SK-N-SH (cell line): ENCODE measurements around the gene PLB1. TPM values are rescaled to one million over a fixed set of nuclear protein-coding genes. Genes with fewer than 3 reads are reported as not detected.

Experiments used
- CTCF ChIA-PET: fragments of 300-600, 350-600 bp; formaldehyde crosslinking; extraction: SDS; loops from one replicate; lab custom pipeline; 2021; lab: Yijun Ruan, JAX
- POLR2A ChIA-PET: fragments of 350-600 bp; sonication (Branson Sonifier 250); formaldehyde crosslinking; extraction: SDS; loops from one replicate; lab custom pipeline; 2020; ENCODE audit warnings: antibody characterized with exemption, inconsistent platforms; lab: Yijun Ruan, JAX
- DNase-seq: peaks from one replicate; pipeline ENCODE4 v3.0.0; 2012
- H2AFZ ChIP-seq: fragments of 200-600 bp; sonication (generic); 2 replicates; pipeline ENCODE4 v1.8.1; 2016; ENCODE audit warnings: antibody characterized with exemption, mild to moderate bottlenecking, low read depth
- H3F3A ChIP-seq: fragments of 200-600 bp; sonication (generic); replicated peaks from 2 replicates; pipeline ENCODE3; 2016; ENCODE audit warnings: antibody characterized with exemption, mild to moderate bottlenecking; ENCODE audit not compliant: insufficient read depth
- H3K27ac ChIP-seq, 2 experiments: fragments of 200-500 bp in 1 of 2; fragments of 200-600 bp in 1 of 2; sonication (Bioruptor generic) in 1 of 2; sonication (generic), shearing (Covaris generic) in 1 of 2; 2 replicates each; pipeline versions ENCODE4 v1.5.1 to v1.6.1; 2014 to 2016; ENCODE audit warnings: low read depth in 2 of 2, inconsistent platforms in 1 of 2, low read length in 1 of 2, mild to moderate bottlenecking in 1 of 2, mixed read lengths in 1 of 2
- H3K27me3 ChIP-seq: fragments of 200-600 bp; sonication (generic), shearing (Covaris generic); 2 replicates; pipeline ENCODE4 v1.6.1; 2016; ENCODE audit warnings: mixed run types; ENCODE audit not compliant: insufficient read depth
- H3K36me3 ChIP-seq, 2 experiments: fragments of 200-500 bp in 1 of 2; fragments of 200-600 bp in 1 of 2; sonication (Bioruptor generic) in 1 of 2; sonication (generic) in 1 of 2; replicated peaks in 1 of 2; 2 replicates each; pipeline versions ENCODE3 to v1.5.1; 2014 to 2016; ENCODE audit warnings: low read length in 1 of 2, mild to moderate bottlenecking in 1 of 2; ENCODE audit not compliant: insufficient read depth in 2 of 2, control insufficient read depth in 1 of 2
- H3K4me1 ChIP-seq, 2 experiments: fragments of 200-500 bp in 1 of 2; fragments of 200-600 bp in 1 of 2; sonication (Bioruptor generic) in 1 of 2; sonication (generic), shearing (Covaris generic) in 1 of 2; 2 replicates each; pipeline versions ENCODE4 v1.5.1 to v1.6.1; 2014 to 2016; ENCODE audit warnings: low read depth in 1 of 2, low read length in 1 of 2, mixed run types in 1 of 2; ENCODE audit not compliant: insufficient read depth in 2 of 2, control insufficient read depth in 1 of 2
- H3K4me2 ChIP-seq: fragments of 200-600 bp; sonication (generic), shearing (Covaris generic); 2 replicates; pipeline ENCODE4 v1.6.1; 2017; ENCODE audit warnings: mixed run types
- H3K4me3 ChIP-seq, 2 experiments: fragments of 200-500 bp in 1 of 2; fragments of 200-600 bp in 1 of 2; sonication (Bioruptor generic) in 1 of 2; sonication (generic), shearing (Covaris generic) in 1 of 2; 2 replicates each; pipeline versions ENCODE4 v1.5.1 to v1.8.1; 2014 to 2016; ENCODE audit warnings: low read depth in 2 of 2, inconsistent platforms in 1 of 2, low read length in 1 of 2, mild to moderate bottlenecking in 1 of 2, mixed read lengths in 1 of 2, moderate library complexity in 1 of 2
- H3K79me2 ChIP-seq: fragments of 200-600 bp; sonication (generic); 2 replicates; pipeline ENCODE4 v1.8.1; 2017; ENCODE audit warnings: mild to moderate bottlenecking; ENCODE audit not compliant: insufficient read depth
- H3K9ac ChIP-seq: fragments of 200-600 bp; sonication (generic); 2 replicates; pipeline ENCODE4 v1.6.1; 2017; ENCODE audit warnings: mixed run types
- H3K9me2 ChIP-seq: fragments of 200-600 bp; sonication (generic); 2 replicates; pipeline ENCODE4 v1.6.1; 2017; ENCODE audit warnings: mixed run types
- H3K9me3 ChIP-seq: fragments of 200-600 bp; sonication (generic); 2 replicates; pipeline ENCODE4 v1.6.1; 2017; ENCODE audit warnings: mixed run types, mild to moderate bottlenecking, moderate library complexity
- H4K20me1 ChIP-seq: fragments of 200-600 bp; sonication (generic); 2 replicates; pipeline ENCODE4 v1.6.1; 2017; ENCODE audit warnings: mild to moderate bottlenecking, mixed run types; ENCODE audit not compliant: insufficient read depth
- EP300 ChIP-seq, 2 experiments: IDR thresholded peaks; 2 replicates each; pipeline versions ENCODE4 v1.4.0 to v1.6.1; 2012; ENCODE audit warnings: borderline replicate concordance in 1 of 2, low read depth in 1 of 2, low read length in 1 of 2
- EZH2phosphoT487 ChIP-seq: fragments of 200-600 bp; sonication (generic); IDR thresholded peaks from 2 replicates; pipeline ENCODE4 v1.6.1; 2017; ENCODE audit warnings: low read depth, mixed run types, mild to moderate bottlenecking, antibody characterized with exemption, moderate library complexity, borderline replicate concordance
- FOSL2 ChIP-seq: IDR thresholded peaks from 2 replicates; pipeline ENCODE4 v1.4.0; 2012; ENCODE audit warnings: low read depth, mild to moderate bottlenecking, moderate library complexity, borderline replicate concordance
- GABPA ChIP-seq: IDR thresholded peaks from 2 replicates; pipeline ENCODE4 v1.4.0; 2012; ENCODE audit warnings: low read depth, mild to moderate bottlenecking
- GATA2 ChIP-seq: sonication (generic); formaldehyde crosslinking; IDR thresholded peaks from 2 replicates; pipeline ENCODE4 v1.5.0; 2020; ENCODE audit warnings: mild to moderate bottlenecking, missing genetic modification reagents
- MEF2A ChIP-seq: IDR thresholded peaks from 2 replicates; pipeline ENCODE4 v1.4.0; 2012; ENCODE audit warnings: low read depth, borderline replicate concordance
- MXI1 ChIP-seq: IDR thresholded peaks from 2 replicates; pipeline ENCODE4 v1.6.1; 2012; ENCODE audit warnings: mild to moderate bottlenecking, low read depth, low read length, improper control_type of control experiment
- NFIC ChIP-seq: IDR thresholded peaks from 2 replicates; pipeline ENCODE4 v1.4.0; 2012; ENCODE audit warnings: borderline replicate concordance
- PBX3 ChIP-seq: IDR thresholded peaks from 2 replicates; pipeline ENCODE4; 2012
- POLR2AphosphoS5 ChIP-seq: IDR thresholded peaks from 2 replicates; pipeline ENCODE4 v1.6.1; 2012; ENCODE audit warnings: low read depth, low read length
- RAD21 ChIP-seq: IDR thresholded peaks from 2 replicates; pipeline ENCODE4 v1.6.1; 2012; ENCODE audit warnings: mild to moderate bottlenecking, low read length
- RXRA ChIP-seq: IDR thresholded peaks from 2 replicates; pipeline ENCODE4 v1.4.0; 2012; ENCODE audit warnings: low read depth, mild to moderate bottlenecking, borderline replicate concordance
- SIN3A ChIP-seq: IDR thresholded peaks from 2 replicates; pipeline ENCODE4 v1.6.1; 2012; ENCODE audit warnings: low read depth, mild to moderate bottlenecking, low read length, moderate library complexity, borderline replicate concordance
- SMC3 ChIP-seq: IDR thresholded peaks from 2 replicates; pipeline ENCODE4 v1.6.1; 2012; ENCODE audit warnings: low read depth, low read length, improper control_type of control experiment
- TAF1 ChIP-seq: IDR thresholded peaks from 2 replicates; pipeline ENCODE4 v1.6.1; 2012; ENCODE audit warnings: low read depth, mild to moderate bottlenecking, low read length, moderate library complexity, borderline replicate concordance
- TCF12 ChIP-seq: IDR thresholded peaks from 2 replicates; pipeline ENCODE4 v1.4.0; 2012
- TEAD4 ChIP-seq: IDR thresholded peaks from 2 replicates; pipeline ENCODE4 v1.4.0; 2012; ENCODE audit warnings: mild to moderate bottlenecking, borderline replicate concordance; ENCODE audit not compliant: insufficient read depth
- USF1 ChIP-seq: IDR thresholded peaks from 2 replicates; pipeline ENCODE4 v1.4.0; 2012; ENCODE audit warnings: low read depth, borderline replicate concordance
- YY1 ChIP-seq: IDR thresholded peaks from 2 replicates; pipeline ENCODE4 v1.4.0; 2012; ENCODE audit warnings: low read depth, mild to moderate bottlenecking
- WGBS: methylation state at CpG from one replicate; pipeline ENCODE4 v1.1.6; 2017; ENCODE audit warnings: low lambda C conversion rate; 5-methylcytosine and 5-hydroxymethylcytosine counted together
- polyA plus RNA-seq, 3 experiments: library from polyadenylated mRNA; depleted of rRNA; stranded (reverse); fragments of >200 nt; gene quantifications; 2 replicates each; pipeline ENCODE4 v1.2.3, GENCODE V29; 2012
- TF ChIP-seq, protein P1 (sequence below): fragments of 150-350 bp; IDR thresholded peaks from 2 replicates; pipeline ENCODE4 v1.6.1; 2017; ENCODE audit warnings: antibody characterized with exemption, low read length, low read depth, borderline replicate concordance

PLB1 gene
- polyA plus RNA-seq, 1 of the 3 experiments (the other 2 are of a cell fraction) = 0.10 TPM

GRCh38 chr2:28626891-28627421 lies 131.1 kb downstream of the PLB1 start:
- TF ChIP-seq SIN3A = no peak
- peak; percentile 84 for TF ChIP-seq TCF12
- no peak for TF ChIP-seq GABPA
- TF ChIP-seq TEAD4 = no peak
- TF ChIP-seq GATA2 (CRISPR knock-in tag) = no peak
- TF ChIP-seq YY1 = no peak
- TF ChIP-seq SMC3 = no peak
- no peak for TF ChIP-seq USF1
- TF ChIP-seq RAD21 = no peak
- no peak for TF ChIP-seq MXI1
- TF ChIP-seq EP300 (IDR thresholded peaks at IDR 0.05; ENCODE audit: borderline replicate concordance in 1 of 2, low read depth in 1 of 2, low read length in 1 of 2) = 0 out of 4 replicates have a peak, but pooled peaks of 1 of the 2 experiments have one; percentile 10
- peak; percentile 85 for TF ChIP-seq PBX3
- TF ChIP-seq FOSL2 = no peak

DNA sequence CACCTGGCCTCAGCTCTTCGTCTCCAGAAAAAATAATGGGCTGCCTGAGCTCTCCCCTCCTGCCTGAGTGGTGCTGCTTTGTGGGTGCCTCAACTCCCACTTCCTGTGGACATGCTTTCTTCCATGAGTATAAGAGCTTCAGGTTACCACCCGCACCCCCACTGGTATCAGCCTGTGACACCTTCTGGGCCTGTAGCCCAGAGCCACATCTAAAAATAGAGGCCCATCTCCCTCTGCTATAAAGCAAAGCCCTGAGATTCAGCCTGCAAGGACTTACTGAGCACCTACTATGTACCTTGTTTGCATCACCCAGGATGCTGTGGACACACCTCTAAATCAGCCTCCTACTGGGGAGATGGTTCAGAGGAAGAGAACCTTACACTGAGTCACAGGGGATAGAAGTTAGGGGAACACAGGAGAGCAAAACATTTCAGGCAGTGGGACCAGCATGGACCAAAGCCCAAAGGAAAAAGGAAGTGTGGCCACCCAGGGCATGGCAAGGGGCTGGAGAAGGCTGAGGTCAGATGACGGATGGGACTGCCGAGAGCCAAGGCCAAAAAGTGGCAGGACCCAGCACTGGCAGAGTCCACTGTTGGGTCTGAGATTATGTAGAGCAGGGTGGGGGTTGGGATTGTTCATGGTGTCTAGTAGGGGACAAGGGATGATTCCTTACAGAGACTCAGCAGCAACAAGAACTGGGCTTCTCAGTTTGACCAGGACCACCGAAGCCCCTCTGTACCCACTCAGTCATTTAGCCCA lies 132.0 kb downstream of the PLB1 start:
- Histone ChIP-seq H3K4me1 (no peaks in the 10 kb centered on the region; a peak in 2 of 4 replicates), H3F3A (no peaks in the 10 kb centered on the region)
- TF ChIP-seq TAF1 (no peak), EZH2phosphoT487 (no peak), PBX3 (0 out of 2 replicates have a peak, but pooled peaks have one; percentile 14), SMC3 (no peak), NFIC (peak; percentile 57; the same call in 1 of the 2 replicates), POLR2AphosphoS5 (no peak), TCF12 (peak; percentile 45; the same call in 1 of the 2 replicates), MEF2A (peak; percentile 70; the same call in 1 of the 2 replicates), RXRA (no peak)
- TF ChIP-seq, protein P1, sequence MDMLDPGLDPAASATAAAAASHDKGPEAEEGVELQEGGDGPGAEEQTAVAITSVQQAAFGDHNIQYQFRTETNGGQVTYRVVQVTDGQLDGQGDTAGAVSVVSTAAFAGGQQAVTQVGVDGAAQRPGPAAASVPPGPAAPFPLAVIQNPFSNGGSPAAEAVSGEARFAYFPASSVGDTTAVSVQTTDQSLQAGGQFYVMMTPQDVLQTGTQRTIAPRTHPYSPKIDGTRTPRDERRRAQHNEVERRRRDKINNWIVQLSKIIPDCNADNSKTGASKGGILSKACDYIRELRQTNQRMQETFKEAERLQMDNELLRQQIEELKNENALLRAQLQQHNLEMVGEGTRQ = no peak
- TF ChIP-seq, all 33 proteins: peak for 4
- ChIA-PET POLR2A (no interaction called here), CTCF (no interaction called here)
- DNase-seq = no peak
- no peak overlapping the region for H3K9ac ChIP-seq
- H2AFZ ChIP-seq = no peak overlapping the region
- no peaks in the 10 kb centered on the region for H4K20me1 ChIP-seq
- H3K9me2 ChIP-seq = no peaks in the 10 kb centered on the region
- no peaks in the 10 kb centered on the region for H3K9me3 ChIP-seq
- peak overlapping the region in 1 of 2 experiments; percentile 48; a peak in 1 of 4 replicates for H3K27ac ChIP-seq
- H3K4me2 ChIP-seq = peak overlapping the region; percentile 21
- no peaks in the 10 kb centered on the region for H3K79me2 ChIP-seq
- no peak overlapping the region for H3K4me3 ChIP-seq
- H3K27me3 ChIP-seq = no peaks in the 10 kb centered on the region
- no peaks in the 10 kb centered on the region for H3K36me3 ChIP-seq
- 87% methylated on average over 5 of the region's 5 CpGs for WGBS

More at GRCh38 chr2:28626891-28627421, 131.1 kb downstream of the PLB1 start:
- no peak overlapping the region for H3K4me3 ChIP-seq
- no peaks in the 10 kb centered on the region; a peak in 2 of 4 replicates for H3K4me1 ChIP-seq
- no peak overlapping the region for H3K4me2 ChIP-seq
- H3K27ac ChIP-seq = peak overlapping the region; percentile 25 to 48; a peak in 2 of 4 replicates
- no peak for DNase-seq
- H4K20me1 ChIP-seq = no peaks in the 10 kb centered on the region
- no peak overlapping the region for H2AFZ ChIP-seq
- no peak overlapping the region for H3K9ac ChIP-seq
- ChIA-PET POLR2A (no interaction called here), CTCF (no interaction called here)
- H3K27me3 ChIP-seq = no peaks in the 10 kb centered on the region
- no peaks in the 10 kb centered on the region for H3K36me3 ChIP-seq
- no peaks in the 10 kb centered on the region for H3F3A ChIP-seq
- no peaks in the 10 kb centered on the region for H3K79me2 ChIP-seq
- H3K9me2 ChIP-seq = no peaks in the 10 kb centered on the region
- WGBS = 76% methylated on average over 7 of the region's 7 CpGs
- H3K9me3 ChIP-seq = no peaks in the 10 kb centered on the region
